ENCODE results near the gene ZNF827. TPM values are rescaled to one million over a fixed set of nuclear protein-coding genes. Genes with fewer than 3 reads are reported as not detected.

ZNF827 gene
- total RNA-seq, 1 donor from 2014 or later: 14.1 TPM

GRCh38 chr4:145865274-145865941 lies 73.2 kb downstream of the ZNF827 start:
- no peak for DNase-seq (ENCODE audit: low read depth)
- H3K4me3 ChIP-seq (ENCODE audit: low read depth, low read length): no peak overlapping the region
- no peak for TF ChIP-seq CTCF (conservative IDR thresholded peaks at IDR 0.05; ENCODE audit: low read depth, low read length)

GRCh38 chr4:145863191-145863590 lies 75.4 kb downstream of the ZNF827 start:
- no peak for DNase-seq (ENCODE audit: low read depth)
- no peak for TF ChIP-seq CTCF (conservative IDR thresholded peaks at IDR 0.05; ENCODE audit: low read depth, low read length)
- no peak overlapping the region for H3K4me3 ChIP-seq (ENCODE audit: low read depth, low read length)

DNA sequence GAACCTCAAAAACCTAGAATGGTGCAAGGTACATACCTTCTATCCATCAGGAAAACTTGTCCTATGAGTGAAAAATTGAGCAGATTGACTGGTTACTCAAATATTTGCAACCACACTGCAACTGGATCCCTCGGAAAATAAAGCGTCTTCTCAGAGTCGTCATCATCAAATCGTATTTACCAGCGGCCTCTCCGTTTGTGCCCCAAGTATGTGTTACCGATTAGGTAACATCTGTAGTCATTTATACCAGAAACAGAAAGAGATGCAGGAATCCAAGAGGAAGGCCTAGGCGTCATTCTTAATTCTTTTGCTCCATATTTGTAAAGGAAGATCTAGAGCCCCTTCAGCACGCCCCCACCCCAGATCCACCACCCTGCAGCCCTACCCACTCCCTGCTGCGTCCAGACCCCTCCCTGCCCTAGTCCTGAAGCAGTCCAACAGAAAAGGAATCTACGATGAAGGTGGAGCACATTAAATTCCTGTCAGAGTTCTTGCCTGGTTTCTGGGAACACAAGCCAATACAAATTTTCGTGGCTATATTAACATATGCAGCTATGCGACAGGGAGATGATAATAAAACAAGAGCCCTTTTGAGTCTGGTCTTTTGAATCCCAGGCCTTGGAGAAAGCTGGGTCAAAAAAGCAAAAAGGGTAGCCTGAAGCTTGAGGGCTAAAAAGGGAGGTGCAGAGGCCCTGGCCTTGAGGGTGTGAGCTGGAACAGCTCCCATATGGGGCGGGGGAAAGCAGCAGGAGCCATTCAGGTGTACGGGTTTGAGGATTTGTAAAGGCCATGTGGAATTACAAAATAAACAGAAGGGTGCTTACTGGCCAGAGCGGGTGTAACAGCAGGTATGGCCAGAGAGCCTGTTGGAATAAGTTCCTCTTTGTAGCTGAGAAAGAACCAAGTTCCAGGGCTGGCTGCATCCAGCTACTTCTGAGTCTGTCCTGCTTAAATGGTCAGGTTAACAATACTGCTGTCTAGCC lies 77.0 kb downstream of the ZNF827 start:
- TF ChIP-seq CTCF (conservative IDR thresholded peaks at IDR 0.05; ENCODE audit: low read depth, low read length): no peak
- H3K4me3 ChIP-seq (ENCODE audit: low read depth, low read length): no peak overlapping the region
- no peak for DNase-seq (ENCODE audit: low read depth)

GRCh38 chr4:145860897-145861296 lies 77.7 kb downstream of the ZNF827 start:
- no peak for DNase-seq (ENCODE audit: low read depth)
- no peak for TF ChIP-seq CTCF (conservative IDR thresholded peaks at IDR 0.05; ENCODE audit: low read depth, low read length)
- no peak overlapping the region for H3K4me3 ChIP-seq (ENCODE audit: low read depth, low read length)

- DNase-seq (ENCODE audit: low read depth): no peak
- H3K4me3 ChIP-seq (ENCODE audit: low read depth, low read length): no peak overlapping the region
- TF ChIP-seq CTCF (conservative IDR thresholded peaks at IDR 0.05; ENCODE audit: low read depth, low read length): no peak
These were observed 78.2 kb downstream of the ZNF827 start for GRCh38 chr4:145860446-145860845.

DNA sequence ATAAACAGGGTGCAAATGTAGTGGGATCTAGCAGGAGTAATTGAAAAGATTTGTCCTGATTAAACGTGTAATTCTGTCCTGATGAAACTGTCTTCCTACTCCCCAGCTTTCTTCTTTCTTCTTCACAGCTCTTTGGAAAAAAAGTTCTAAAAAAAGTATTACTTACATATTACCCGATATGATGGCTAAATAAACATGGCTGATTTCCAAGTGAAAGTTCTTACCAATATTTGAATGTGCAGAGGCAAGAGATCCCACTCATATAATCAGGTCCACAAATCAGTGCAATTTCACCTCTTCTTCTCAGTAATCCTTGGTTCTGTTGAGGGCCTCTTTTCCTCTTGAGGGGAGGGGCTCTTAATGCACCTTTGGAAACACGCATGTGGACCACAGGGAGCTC lies 78.7 kb downstream of the ZNF827 start:
- no peak overlapping the region for H3K4me3 ChIP-seq (ENCODE audit: low read depth, low read length)
- no peak for DNase-seq (ENCODE audit: low read depth)
- no peak for TF ChIP-seq CTCF (conservative IDR thresholded peaks at IDR 0.05; ENCODE audit: low read depth, low read length)

Measured in epithelial cell of proximal tubule (primary cell).